Colonic mucosa (tissue), 4 donors: ENCODE results near the gene TEX28. TPM values are rescaled to one million over a fixed set of nuclear protein-coding genes. Genes with fewer than 3 reads are reported as not detected.

Experiments
- DNase-seq: peaks from one replicate; pipeline ENCODE4 v3.0.0-alpha.2; 2020
- H3K27ac ChIP-seq: fragments of 200-600 bp; one replicate; pipeline ENCODE4 v1.8.0; 2021
- H3K27me3 ChIP-seq: fragments of 200-600 bp; one replicate; pipeline ENCODE4 v1.8.0; 2021
- H3K36me3 ChIP-seq: fragments of 200-600 bp; one replicate; pipeline ENCODE4 v1.8.0; 2021
- H3K4me1 ChIP-seq: fragments of 200-600 bp; one replicate; pipeline ENCODE4 v1.8.0; 2021; ENCODE audit warnings: mild to moderate bottlenecking
- H3K4me3 ChIP-seq: fragments of 200-600 bp; one replicate; pipeline ENCODE4 v1.8.0; 2021
- H3K9ac ChIP-seq, 2 donors: one replicate each; pipeline ENCODE4 v1.7.0; 2013; ENCODE audit warnings: control low read depth in 2 of 2, low read depth in 2 of 2, low read length in 2 of 2
- H3K9me3 ChIP-seq: fragments of 200-600 bp; one replicate; pipeline ENCODE4 v1.8.0; 2021
- intact Hi-C: fragments of 100-400 bp; cut with DNase I; formaldehyde crosslinking; loops from one replicate; pipeline ENCODE4 v1.14.1; 2022
- total RNA-seq, 2 donors: library from RNA; stranded (reverse); fragmentation: NEBNext Ultra II Directional in 1 of 2; extraction: Animal tissue kit (Norgen Biotek cat#: 25700) in 1 of 2; gene quantifications; one replicate each; pipeline ENCODE4 v1.2.1, GENCODE V29; 2021
- TF ChIP-seq, protein P1 (sequence below): fragments of 200-600 bp; IDR thresholded peaks from one replicate; pipeline ENCODE4 v1.8.0; 2022; ENCODE audit warnings: antibody characterized with exemption, mild to moderate bottlenecking
- donor health status: healthy.
- donor health status: DM: no; HTN: no; CAD: no.
- donor health status: DM: no; HTN: no; CAD: no.

The TEX28 gene
- total RNA-seq, 2 donors from 2014 or later = not detected

DNA sequence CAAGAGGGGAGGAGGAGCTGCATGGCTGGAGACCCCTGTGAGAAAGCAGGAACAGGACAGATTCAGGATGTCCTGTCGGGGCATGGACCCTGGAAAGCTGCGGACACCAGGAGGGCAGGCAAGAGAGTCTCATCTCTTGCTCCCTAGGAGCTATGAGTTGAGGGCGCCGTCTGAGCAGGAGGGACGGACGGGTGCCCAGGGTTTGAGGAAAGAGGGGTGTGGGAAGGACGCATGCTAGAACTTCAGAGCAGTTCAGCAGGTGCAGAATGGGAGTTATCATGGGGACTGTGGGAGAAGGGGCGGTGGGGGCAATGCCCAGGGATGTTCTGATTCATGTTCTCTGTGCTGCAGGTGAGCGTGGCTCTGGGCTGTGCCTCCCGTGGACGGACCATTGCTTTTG, 25.5 kb upstream of the TEX28 start:
- H3K4me3 ChIP-seq = no peak overlapping the region
- no peak overlapping the region for H3K9ac ChIP-seq
- H3K36me3 ChIP-seq = no peaks in the 10 kb centered on the region
- no peaks in the 10 kb centered on the region for H3K4me1 ChIP-seq
- no peak overlapping the region for H3K27ac ChIP-seq
- H3K9me3 ChIP-seq = no peaks in the 10 kb centered on the region
- intact Hi-C loops = no loop called here
- H3K27me3 ChIP-seq = peaks cover 13% of the 10 kb centered on the region
- TF ChIP-seq, protein P1, sequence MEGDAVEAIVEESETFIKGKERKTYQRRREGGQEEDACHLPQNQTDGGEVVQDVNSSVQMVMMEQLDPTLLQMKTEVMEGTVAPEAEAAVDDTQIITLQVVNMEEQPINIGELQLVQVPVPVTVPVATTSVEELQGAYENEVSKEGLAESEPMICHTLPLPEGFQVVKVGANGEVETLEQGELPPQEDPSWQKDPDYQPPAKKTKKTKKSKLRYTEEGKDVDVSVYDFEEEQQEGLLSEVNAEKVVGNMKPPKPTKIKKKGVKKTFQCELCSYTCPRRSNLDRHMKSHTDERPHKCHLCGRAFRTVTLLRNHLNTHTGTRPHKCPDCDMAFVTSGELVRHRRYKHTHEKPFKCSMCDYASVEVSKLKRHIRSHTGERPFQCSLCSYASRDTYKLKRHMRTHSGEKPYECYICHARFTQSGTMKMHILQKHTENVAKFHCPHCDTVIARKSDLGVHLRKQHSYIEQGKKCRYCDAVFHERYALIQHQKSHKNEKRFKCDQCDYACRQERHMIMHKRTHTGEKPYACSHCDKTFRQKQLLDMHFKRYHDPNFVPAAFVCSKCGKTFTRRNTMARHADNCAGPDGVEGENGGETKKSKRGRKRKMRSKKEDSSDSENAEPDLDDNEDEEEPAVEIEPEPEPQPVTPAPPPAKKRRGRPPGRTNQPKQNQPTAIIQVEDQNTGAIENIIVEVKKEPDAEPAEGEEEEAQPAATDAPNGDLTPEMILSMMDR = no peak
- DNase-seq = no peak

DNA sequence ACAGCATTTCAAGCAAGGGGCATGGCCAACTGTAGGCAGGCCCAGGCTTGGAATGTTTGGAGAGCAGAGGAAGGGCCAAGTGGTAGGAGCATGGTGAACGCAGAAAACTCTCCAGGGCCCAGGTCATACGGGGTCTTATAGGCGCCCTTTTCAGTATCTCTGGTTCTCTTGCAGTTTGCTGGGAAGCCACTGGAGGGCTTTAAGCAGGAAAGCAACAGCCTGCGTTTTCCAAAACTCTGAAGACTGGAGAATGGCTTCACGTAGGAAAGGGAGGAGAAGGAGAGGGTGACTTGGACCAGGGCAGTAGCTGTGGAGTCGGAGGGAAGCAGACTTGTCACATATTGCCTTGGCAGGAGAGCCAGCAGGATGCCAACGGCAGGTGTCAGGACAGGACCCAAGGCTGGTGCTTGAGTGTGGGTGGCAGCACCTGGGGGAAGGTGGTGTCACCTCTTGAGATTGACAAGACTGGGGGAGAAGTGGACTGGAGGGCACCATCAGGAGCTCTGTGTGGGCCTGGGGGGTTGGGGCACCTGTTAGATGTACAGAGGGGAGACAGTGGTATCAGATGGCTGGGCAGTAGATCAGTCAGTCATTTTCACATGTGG, 22.6 kb upstream of the TEX28 start:
- Histone ChIP-seq H3K9ac (no peak overlapping the region), H3K27ac (no peak overlapping the region), H3K4me1 (no peaks in the 10 kb centered on the region), H3K27me3 (no peaks in the 10 kb centered on the region), H3K36me3 (no peaks in the 10 kb centered on the region), H3K9me3 (no peaks in the 10 kb centered on the region), H3K4me3 (no peak overlapping the region)
- intact Hi-C loops = no loop called here
- no peak for DNase-seq
- TF ChIP-seq, protein P1 = no peak

DNA sequence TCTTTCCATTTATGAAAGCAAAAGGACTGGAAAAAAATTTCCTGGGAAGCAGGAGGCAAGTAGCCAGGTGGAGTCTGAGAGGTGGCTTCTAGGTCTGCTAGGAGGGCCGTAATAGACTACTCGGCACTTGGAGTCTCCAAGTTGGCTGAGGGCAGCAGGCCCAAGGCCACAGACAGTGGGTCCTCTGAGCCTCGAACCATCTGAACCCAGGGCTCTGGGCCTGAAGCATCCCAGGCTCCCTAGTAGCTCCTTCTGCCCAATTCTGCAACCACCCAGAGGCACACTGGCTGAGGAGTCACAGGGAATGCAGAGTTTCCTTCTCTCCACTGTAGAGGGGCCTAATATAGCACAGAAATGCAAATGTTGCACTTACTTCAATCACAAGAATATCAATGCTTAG, 20.5 kb upstream of the TEX28 start:
- Histone ChIP-seq H3K27ac (no peak overlapping the region), H3K9me3 (no peaks in the 10 kb centered on the region), H3K4me1 (no peaks in the 10 kb centered on the region), H3K36me3 (no peaks in the 10 kb centered on the region), H3K9ac (no peak overlapping the region), H3K4me3 (no peak overlapping the region), H3K27me3 (no peaks in the 10 kb centered on the region)
- intact Hi-C loops = no loop called here
- TF ChIP-seq, protein P1 = no peak
- DNase-seq = no peak

DNA sequence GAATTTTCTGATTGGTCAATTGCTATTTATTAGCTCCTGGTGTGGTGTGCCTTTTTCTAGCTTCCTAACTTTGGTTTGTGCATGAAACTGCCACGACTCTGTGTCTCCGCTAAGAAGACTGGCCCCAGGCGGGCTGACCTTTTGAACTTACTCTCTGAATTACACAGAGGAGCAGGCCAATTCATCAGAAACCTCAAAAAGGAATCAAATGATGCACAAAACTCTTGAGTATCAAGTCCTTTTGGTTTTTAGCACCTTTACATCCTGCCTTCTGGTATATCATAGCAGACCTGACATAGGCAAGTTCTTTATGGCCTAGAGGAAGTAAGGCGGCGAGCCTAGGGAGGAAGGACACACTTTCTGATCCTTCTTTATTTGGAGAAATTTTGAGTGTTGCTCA, 18.2 kb upstream of the TEX28 start:
- Histone ChIP-seq H3K27ac (no peak overlapping the region), H3K36me3 (no peaks in the 10 kb centered on the region), H3K9me3 (no peaks in the 10 kb centered on the region), H3K27me3 (no peaks in the 10 kb centered on the region), H3K4me3 (no peak overlapping the region), H3K4me1 (no peaks in the 10 kb centered on the region), H3K9ac (no peak overlapping the region)
- intact Hi-C loops = no loop called here
- TF ChIP-seq, protein P1 = no peak
- DNase-seq = no peak

DNA sequence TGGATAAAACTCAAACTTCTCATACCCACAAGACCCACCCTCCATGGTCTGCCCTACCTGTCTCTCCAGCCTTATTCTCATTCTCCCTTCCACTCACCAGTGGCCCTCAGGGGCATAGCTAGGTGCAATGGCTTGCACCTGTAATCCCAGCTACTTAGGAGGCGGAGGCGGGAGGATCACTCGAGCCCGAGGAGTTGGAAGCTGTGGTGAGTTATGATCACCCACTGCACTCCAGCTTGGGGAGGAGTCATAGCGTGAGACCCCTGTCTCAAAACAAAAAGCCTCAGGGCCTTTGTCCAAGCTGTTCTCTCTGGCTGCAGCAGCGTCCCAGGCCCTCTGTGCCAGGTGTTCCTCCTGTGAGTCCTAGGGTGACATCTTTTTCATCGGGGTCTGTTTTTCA, 17.2 kb upstream of the TEX28 start:
- Histone ChIP-seq H3K4me1 (no peaks in the 10 kb centered on the region), H3K9me3 (no peaks in the 10 kb centered on the region), H3K9ac (no peak overlapping the region), H3K36me3 (no peaks in the 10 kb centered on the region), H3K27me3 (no peaks in the 10 kb centered on the region), H3K27ac (no peak overlapping the region), H3K4me3 (no peak overlapping the region)
- TF ChIP-seq, protein P1 = no peak
- no peak for DNase-seq
- intact Hi-C loops = no loop called here
